H1 (cell line): ENCODE measurements around the gene MACROD2. TPM values are rescaled to one million over a fixed set of nuclear protein-coding genes. Genes with fewer than 3 reads are reported as not detected.

Source experiments
- CTCF ChIA-PET: fragments of 300-600 bp; sonication (Branson Sonifier 250); formaldehyde crosslinking; loops from one replicate; lab custom pipeline; 2021; ENCODE audit not compliant: partially characterized antibody; lab: Charles Lee
- POLR2A ChIA-PET: fragments of 300-600 bp; sonication (Branson Sonifier 250); formaldehyde crosslinking; loops from one replicate; lab custom pipeline; 2021; ENCODE audit warnings: inconsistent platforms; ENCODE audit not compliant: partially characterized antibody; lab: Charles Lee
- DNase-seq, 2 experiments: peaks; one replicate each; pipeline versions ENCODE4 v3.0.0 to v3.0.0-alpha.2; 2010 to 2022; ENCODE audit warnings: low spot score in 2 of 2, low read depth in 1 of 2, mixed read lengths in 1 of 2
- FAIRE-seq: peaks from 2 replicates; lab custom pipeline; 2011; peaks lifted over from hg19 to GRCh38; lab: Jason Lieb, UNC
- H2AFZ ChIP-seq: 2 replicates; pipeline ENCODE4 v1.8.1; 2012; ENCODE audit warnings: low read length, inconsistent platforms
- H2AK5ac ChIP-seq: 2 replicates; pipeline ENCODE4 v1.6.1; 2013; ENCODE audit warnings: low read depth, low read length
- H2BK120ac ChIP-seq: replicated peaks from 2 replicates; pipeline ENCODE3; 2013; ENCODE audit warnings: low read depth, low read length, inconsistent platforms
- H2BK12ac ChIP-seq: 2 replicates; pipeline ENCODE4 v1.6.1; 2013; ENCODE audit warnings: low read depth, low read length
- H2BK15ac ChIP-seq: 2 replicates; pipeline ENCODE4 v1.6.1; 2013; ENCODE audit warnings: low read length
- H2BK20ac ChIP-seq: 2 replicates; pipeline ENCODE4 v1.6.1; 2013; ENCODE audit warnings: low read length
- H2BK5ac ChIP-seq: 2 replicates; pipeline ENCODE4 v1.6.1; 2013; ENCODE audit warnings: low read depth, low read length
- H3K14ac ChIP-seq: 2 replicates; pipeline ENCODE4 v1.6.1; 2013; ENCODE audit warnings: inconsistent platforms; ENCODE audit not compliant: insufficient read length
- H3K18ac ChIP-seq: 2 replicates; pipeline ENCODE4 v1.6.1; 2013; ENCODE audit warnings: low read length; ENCODE audit errors: extremely low read depth
- H3K23ac ChIP-seq: 2 replicates; pipeline ENCODE4 v1.6.1; 2013; ENCODE audit warnings: inconsistent platforms; ENCODE audit not compliant: insufficient read length
- H3K23me2 ChIP-seq: 2 replicates; pipeline ENCODE4 v1.6.1; 2013; ENCODE audit warnings: low read depth, low read length
- H3K27ac ChIP-seq: 2 replicates; pipeline ENCODE4 v1.6.1; 2011; ENCODE audit warnings: low read depth, low read length, inconsistent platforms
- H3K27me3 ChIP-seq, 4 experiments: replicated peaks in 1 of 4; 1 replicate in 1 of 4; 2 replicates in 3 of 4; pipeline versions ENCODE4 v1.6.1 to v1.8.1; 2011 to 2013; ENCODE audit warnings: low read length in 3 of 4, mild to moderate bottlenecking in 3 of 4, inconsistent platforms in 2 of 4, mixed read lengths in 2 of 4, moderate library complexity in 1 of 4; ENCODE audit not compliant: control insufficient read depth in 3 of 4, insufficient read depth in 3 of 4; ENCODE audit errors: extremely low read depth in 1 of 4
- H3K36me3 ChIP-seq, 4 experiments: 2 replicates each; pipeline versions ENCODE4 v1.6.1 to v1.8.1; 2011 to 2013; ENCODE audit warnings: mild to moderate bottlenecking in 4 of 4, low read length in 3 of 4, moderate library complexity in 2 of 4, control low read depth in 1 of 4, inconsistent platforms in 1 of 4; ENCODE audit not compliant: insufficient read depth in 4 of 4, control insufficient read depth in 2 of 4
- H3K4ac ChIP-seq: replicated peaks from 2 replicates; pipeline ENCODE3; 2013; ENCODE audit warnings: low read length, low read depth, mixed read lengths, inconsistent platforms; ENCODE audit not compliant: insufficient read length
- H3K4me1 ChIP-seq, 4 experiments: replicated peaks in 1 of 4; 1 replicate in 1 of 4; 2 replicates in 3 of 4; pipeline versions ENCODE4 v1.6.1 to v1.8.1; 2011 to 2013; ENCODE audit warnings: low read length in 3 of 4, inconsistent platforms in 2 of 4, mixed read lengths in 1 of 4; ENCODE audit not compliant: insufficient read depth in 4 of 4, control insufficient read depth in 3 of 4
- H3K4me2 ChIP-seq, 2 experiments: 2 replicates each; pipeline versions ENCODE4 v1.6.1 to v1.8.1; 2011 to 2013; ENCODE audit warnings: low read depth in 2 of 2, low read length in 2 of 2, control low read depth in 1 of 2, inconsistent platforms in 1 of 2, mild to moderate bottlenecking in 1 of 2; ENCODE audit not compliant: insufficient read depth in 1 of 2
- H3K4me3 ChIP-seq, 4 experiments: fragments of 200-600, 300-600 bp in 1 of 4; sonication (generic), shearing (Covaris generic), sonication (Bioruptor Twin) in 1 of 4; 2 replicates each; pipeline versions ENCODE4 v1.5.1 to v1.8.1; 2011 to 2016; ENCODE audit warnings: low read length in 4 of 4, low read depth in 3 of 4, control low read depth in 2 of 4, inconsistent platforms in 2 of 4, mild to moderate bottlenecking in 2 of 4, mixed read lengths in 1 of 4, moderate library complexity in 1 of 4; ENCODE audit not compliant: insufficient read depth in 2 of 4; ENCODE audit errors: extremely low read depth in 1 of 4
- H3K56ac ChIP-seq: replicated peaks from 2 replicates; pipeline ENCODE3; 2013; ENCODE audit warnings: low read depth, mild to moderate bottlenecking, mixed read lengths, low read length, inconsistent platforms; ENCODE audit not compliant: insufficient read length
- H3K79me1 ChIP-seq: 2 replicates; pipeline ENCODE4 v1.6.1; 2013; ENCODE audit warnings: low read depth, low read length, control low read depth
- H3K79me2 ChIP-seq, 2 experiments: 2 replicates each; pipeline versions ENCODE4 v1.6.1 to v1.8.1; 2012 to 2013; ENCODE audit warnings: low read length in 2 of 2, mild to moderate bottlenecking in 2 of 2, inconsistent platforms in 1 of 2; ENCODE audit not compliant: insufficient read depth in 2 of 2, control insufficient read depth in 1 of 2
- H3K9ac ChIP-seq, 4 experiments: replicated peaks in 1 of 4; 1 replicate in 1 of 4; 2 replicates in 3 of 4; pipeline versions ENCODE4 v1.6.1 to v1.8.1; 2011 to 2013; ENCODE audit warnings: low read depth in 3 of 4, low read length in 3 of 4, control low read depth in 2 of 4, mild to moderate bottlenecking in 2 of 4, moderate library complexity in 2 of 4, inconsistent platforms in 1 of 4; ENCODE audit errors: extremely low read depth in 1 of 4
- H3K9me3 ChIP-seq, 2 experiments: 2 replicates each; pipeline versions ENCODE4 v1.6.1 to v1.8.1; 2012 to 2013; ENCODE audit warnings: mild to moderate bottlenecking in 2 of 2, moderate library complexity in 2 of 2, control low read depth in 1 of 2, inconsistent platforms in 1 of 2, low read depth in 1 of 2, low read length in 1 of 2, mixed read lengths in 1 of 2; ENCODE audit not compliant: insufficient read depth in 2 of 2
- H4K20me1 ChIP-seq, 2 experiments: replicated peaks in 1 of 2; 2 replicates each; pipeline versions ENCODE3 to v1.8.1; 2011 to 2013; ENCODE audit warnings: inconsistent platforms in 2 of 2, low read length in 2 of 2, mild to moderate bottlenecking in 1 of 2; ENCODE audit not compliant: insufficient read depth in 2 of 2, control insufficient read depth in 1 of 2
- H4K5ac ChIP-seq: 2 replicates; pipeline ENCODE4 v1.6.1; 2013; ENCODE audit warnings: low read length, low read depth, mixed read lengths, inconsistent platforms; ENCODE audit not compliant: insufficient read length
- H4K8ac ChIP-seq: 2 replicates; pipeline ENCODE4 v1.8.0; 2013; ENCODE audit warnings: mild to moderate bottlenecking, moderate library complexity, low read length, inconsistent platforms; ENCODE audit not compliant: insufficient read depth; ENCODE audit errors: extremely low read depth
- H4K91ac ChIP-seq: replicated peaks from 2 replicates; pipeline ENCODE3; 2013; ENCODE audit warnings: low read length, mixed read lengths, inconsistent platforms; ENCODE audit not compliant: insufficient read length
- GTF2F1 ChIP-seq: IDR thresholded peaks from 2 replicates; pipeline ENCODE4 v1.6.1; 2012; ENCODE audit warnings: low read depth, low read length, improper control_type of control experiment, borderline replicate concordance
- JUN ChIP-seq: IDR thresholded peaks from 2 replicates; pipeline ENCODE4 v1.6.1; 2011; ENCODE audit warnings: low read depth, mild to moderate bottlenecking, improper control_type of control experiment, low read length
- KDM5A ChIP-seq: fragments of 200-600 bp; IDR thresholded peaks from 2 replicates; pipeline ENCODE4 v1.7.1; 2012; ENCODE audit warnings: mild to moderate bottlenecking, low read length, inconsistent platforms, mixed read lengths
- POLR2A ChIP-seq, 2 experiments: IDR thresholded peaks; 1 replicate in 1 of 2; 2 replicates in 1 of 2; pipeline ENCODE4 v1.6.1; 2011; ENCODE audit warnings: low read depth in 2 of 2, low read length in 2 of 2, mild to moderate bottlenecking in 2 of 2; ENCODE audit errors: control extremely low read depth in 1 of 2
- WGBS, 2 experiments: shearing (Covaris generic) in 1 of 2; methylation state at CpG; one replicate each; pipeline versions ENCODE4 v1.1.6 to v1.1.7; 2013 to 2015; ENCODE audit warnings: low lambda C conversion rate in 2 of 2, mixed read lengths in 2 of 2, inconsistent platforms in 1 of 2, low coverage in 1 of 2, missing lambda C conversion rate in 1 of 2; ENCODE audit not compliant: insufficient replicate concordance in 2 of 2, insufficient coverage in 1 of 2, insufficient read length in 1 of 2; ENCODE audit errors: extremely low coverage in 1 of 2, missing lambda C conversion rate in 1 of 2; 5-methylcytosine and 5-hydroxymethylcytosine counted together
- polyA plus RNA-seq, 7 experiments: library from polyadenylated mRNA; depleted of rRNA in 3 of 7; stranded (reverse) in 5 of 7; unstranded in 2 of 7; fragments of >200 nt in 5 of 7; fragments of 200-250 nt in 2 of 7; gene quantifications; 1 replicate in 5 of 7; 2 replicates in 1 of 7; 4 replicates in 1 of 7; pipeline versions ENCODE4 v1.2.1 to v1.2.3, GENCODE V29; 2011 to 2013; ENCODE audit warnings: missing spikeins in 2 of 7, mixed read lengths in 2 of 7
- total RNA-seq: library from RNA; stranded (reverse); fragmentation: NEBNext Ultra II Directional; extraction: Animal tissue kit (Norgen Biotek cat#: 25700); gene quantifications from 2 replicates; pipeline ENCODE4 v1.2.1, GENCODE V29; 2021

Gene MACROD2
- total and polyA plus RNA-seq, 2 of the 8 experiments (the other 6 are each of a cell fraction or from before 2014, with no cell fraction given): 0.70 to 3.9 TPM

GRCh38 chr20:15817351-15817750, 1822.0 kb downstream of the MACROD2 start:
- H4K8ac ChIP-seq: no peak overlapping the region
- no peaks in the 10 kb centered on the region for H4K20me1 ChIP-seq
- H3K4me3 ChIP-seq: no peak overlapping the region
- H2BK120ac ChIP-seq: no peak overlapping the region
- peaks cover 0 to 9% (median 7%) of the 10 kb centered on the region in 4 experiments; a peak in 3 of 7 replicates for H3K4me1 ChIP-seq
- H3K27ac ChIP-seq: no peak overlapping the region
- CTCF ChIA-PET: no interaction called here
- no peak overlapping the region for H3K18ac ChIP-seq
- no peak overlapping the region for H3K4me2 ChIP-seq
- 96% methylated on average over 2 of the region's 2 CpGs; no CpG with 5 or more reads in 1 of the 2 experiments for WGBS, 2 experiments
- H3K23me2 ChIP-seq: no peaks in the 10 kb centered on the region
- POLR2A ChIA-PET: no interaction called here
- no peak overlapping the region for H2BK15ac ChIP-seq
- no peak overlapping the region for H3K23ac ChIP-seq
- H2BK20ac ChIP-seq: no peak overlapping the region
- H2BK5ac ChIP-seq: no peak overlapping the region
- FAIRE-seq (no peak), DNase-seq (no peak)
- H3K4ac ChIP-seq: no peak overlapping the region
- no peaks in the 10 kb centered on the region for H3K36me3 ChIP-seq
- H3K27me3 ChIP-seq: no peaks in the 10 kb centered on the region
- H3K9ac ChIP-seq: no peak overlapping the region
- H2BK12ac ChIP-seq: no peak overlapping the region
- no peak overlapping the region for H4K5ac ChIP-seq
- no peaks in the 10 kb centered on the region for H3K79me2 ChIP-seq
- H3K14ac ChIP-seq: no peak overlapping the region
- no peak overlapping the region for H2AK5ac ChIP-seq
- no peaks in the 10 kb centered on the region for H3K79me1 ChIP-seq
- H4K91ac ChIP-seq: no peak overlapping the region
- H3K9me3 ChIP-seq: no peaks in the 10 kb centered on the region
- no peak overlapping the region for H2AFZ ChIP-seq
- H3K56ac ChIP-seq: no peak overlapping the region
- TF ChIP-seq KDM5A (no peak), JUN (no peak), GTF2F1 (no peak), POLR2A (IDR thresholded peaks at IDR 0.05; ENCODE audit: control extremely low read depth in 1 of 2, low read depth in 2 of 2, low read length in 2 of 2) (no peak)
